DND-41 (cell line): ENCODE results near the gene CCR7.
A peak's percentile ranks its signal among the peaks of the same experiment; 100 is the strongest.

ENCODE experiments used
- ATAC-seq: fragments of 200-7000 bp; cut with Tn5 transposase; 3 replicates; pipeline ENCODE4 v1.9.1; 2021; ENCODE audit warnings: low read depth; ENCODE audit not compliant: insufficient read depth
- DNase-seq: peaks from one replicate; pipeline ENCODE4 v3.0.0-alpha.2; 2020
- H2AFZ ChIP-seq: 2 replicates; pipeline ENCODE4 v1.6.0; 2012; ENCODE audit warnings: low read depth, low read length
- H3K27ac ChIP-seq: 2 replicates; pipeline ENCODE4 v1.5.1; 2012; ENCODE audit warnings: low read length, inconsistent platforms
- H3K27me3 ChIP-seq: fragments of 200-600 bp; sonication (generic); 2 replicates; pipeline ENCODE4 v1.6.0; 2012; ENCODE audit warnings: low read length, mild to moderate bottlenecking, inconsistent platforms; ENCODE audit not compliant: insufficient read depth, poor library complexity
- H3K36me3 ChIP-seq: 2 replicates; pipeline ENCODE4 v1.5.1; 2012; ENCODE audit warnings: low read length, inconsistent platforms; ENCODE audit not compliant: insufficient read depth
- H3K4me1 ChIP-seq: 2 replicates; pipeline ENCODE4 v1.5.1; 2012; ENCODE audit warnings: mild to moderate bottlenecking, low read length; ENCODE audit not compliant: insufficient read depth
- H3K4me2 ChIP-seq: 2 replicates; pipeline ENCODE4 v1.6.0; 2012; ENCODE audit warnings: mild to moderate bottlenecking, moderate library complexity, low read length, inconsistent platforms; ENCODE audit not compliant: insufficient read depth
- H3K4me3 ChIP-seq, 2 experiments: fragments of 200-600 bp in 1 of 2; shearing (Covaris generic) in 1 of 2; 2 replicates each; pipeline ENCODE4 v1.5.1; 2012 to 2016; ENCODE audit warnings: inconsistent platforms in 2 of 2, low read length in 2 of 2, mild to moderate bottlenecking in 2 of 2, low read depth in 1 of 2, moderate library complexity in 1 of 2
- H3K79me2 ChIP-seq: 2 replicates; pipeline ENCODE4 v1.6.0; 2012; ENCODE audit warnings: low read length, inconsistent platforms; ENCODE audit not compliant: insufficient read depth
- H3K9ac ChIP-seq: 2 replicates; pipeline ENCODE4 v1.6.0; 2012; ENCODE audit warnings: low read depth, mild to moderate bottlenecking, inconsistent platforms, low read length, moderate library complexity
- H3K9me3 ChIP-seq: 2 replicates; pipeline ENCODE4 v1.5.1; 2012; ENCODE audit warnings: low read length, moderate library complexity, mild to moderate bottlenecking, inconsistent platforms; ENCODE audit not compliant: insufficient read depth, severe bottlenecking
- H4K20me1 ChIP-seq: 2 replicates; pipeline ENCODE4 v1.6.0; 2012; ENCODE audit warnings: low read length; ENCODE audit not compliant: insufficient read depth
- EZH2 ChIP-seq: IDR thresholded peaks from 3 replicates; pipeline ENCODE4 v1.6.1; 2012; ENCODE audit warnings: borderline replicate concordance, low read depth, mild to moderate bottlenecking, moderate library complexity, low read length, inconsistent platforms; ENCODE audit not compliant: severe bottlenecking
- TF ChIP-seq, protein P1 (sequence below): IDR thresholded peaks from 2 replicates; pipeline ENCODE4 v1.5.1; 2012; ENCODE audit warnings: borderline replicate concordance, low read length, moderate library complexity, mild to moderate bottlenecking; ENCODE audit not compliant: poor library complexity, severe bottlenecking; ENCODE audit errors: extremely low read depth

The CCR7 gene

GRCh38 chr17:40541060-40541872, 24.0 kb downstream of the CCR7 start:
- Histone ChIP-seq H2AFZ (no peak overlapping the region), H3K27me3 (no peaks in the 10 kb centered on the region), H3K4me2 (no peak overlapping the region), H3K79me2 (no peaks in the 10 kb centered on the region), H3K4me1 (peaks cover 87% of the 10 kb centered on the region), H3K27ac (peak overlapping the region; percentile 81), H4K20me1 (no peaks in the 10 kb centered on the region), H3K9ac (peak overlapping the region; percentile 25), H3K9me3 (no peaks in the 10 kb centered on the region), H3K4me3 (no peak overlapping the region), H3K36me3 (no peaks in the 10 kb centered on the region)
- ATAC-seq (peak; percentile 52), DNase-seq (peak; percentile 60)
- TF ChIP-seq EZH2: no peak
- TF ChIP-seq, protein P1, sequence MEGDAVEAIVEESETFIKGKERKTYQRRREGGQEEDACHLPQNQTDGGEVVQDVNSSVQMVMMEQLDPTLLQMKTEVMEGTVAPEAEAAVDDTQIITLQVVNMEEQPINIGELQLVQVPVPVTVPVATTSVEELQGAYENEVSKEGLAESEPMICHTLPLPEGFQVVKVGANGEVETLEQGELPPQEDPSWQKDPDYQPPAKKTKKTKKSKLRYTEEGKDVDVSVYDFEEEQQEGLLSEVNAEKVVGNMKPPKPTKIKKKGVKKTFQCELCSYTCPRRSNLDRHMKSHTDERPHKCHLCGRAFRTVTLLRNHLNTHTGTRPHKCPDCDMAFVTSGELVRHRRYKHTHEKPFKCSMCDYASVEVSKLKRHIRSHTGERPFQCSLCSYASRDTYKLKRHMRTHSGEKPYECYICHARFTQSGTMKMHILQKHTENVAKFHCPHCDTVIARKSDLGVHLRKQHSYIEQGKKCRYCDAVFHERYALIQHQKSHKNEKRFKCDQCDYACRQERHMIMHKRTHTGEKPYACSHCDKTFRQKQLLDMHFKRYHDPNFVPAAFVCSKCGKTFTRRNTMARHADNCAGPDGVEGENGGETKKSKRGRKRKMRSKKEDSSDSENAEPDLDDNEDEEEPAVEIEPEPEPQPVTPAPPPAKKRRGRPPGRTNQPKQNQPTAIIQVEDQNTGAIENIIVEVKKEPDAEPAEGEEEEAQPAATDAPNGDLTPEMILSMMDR: no peak

GRCh38 chr17:40540448-40540847, 24.8 kb downstream of the CCR7 start:
- Histone ChIP-seq H3K9ac (0 out of 2 replicates have a peak overlapping the region, but pooled peaks have one; percentile 3), H3K4me1 (peaks cover 86% of the 10 kb centered on the region)

GRCh38 chr17:40539711-40540411, 25.4 kb downstream of the CCR7 start:
- DNase-seq (peak; percentile 21), ATAC-seq (no peak)
- Histone ChIP-seq H3K9me3 (no peaks in the 10 kb centered on the region), H3K4me1 (peaks cover 82% of the 10 kb centered on the region), H3K4me3 (no peak overlapping the region), H2AFZ (no peak overlapping the region), H3K9ac (peak overlapping the region; percentile 3; the same call in 1 of the 2 replicates), H4K20me1 (no peaks in the 10 kb centered on the region), H3K79me2 (no peaks in the 10 kb centered on the region), H3K36me3 (no peaks in the 10 kb centered on the region), H3K27ac (peak overlapping the region; percentile 81), H3K27me3 (no peaks in the 10 kb centered on the region), H3K4me2 (no peak overlapping the region)
- TF ChIP-seq, protein P1: no peak
- TF ChIP-seq EZH2: no peak

More at GRCh38 chr17:40540448-40540847, 24.8 kb downstream of the CCR7 start:
- Histone ChIP-seq H2AFZ (no peak overlapping the region), H3K4me2 (no peak overlapping the region), H3K4me3 (no peak overlapping the region), H3K27me3 (no peaks in the 10 kb centered on the region), H3K9me3 (no peaks in the 10 kb centered on the region), H3K27ac (peak overlapping the region; percentile 81), H3K79me2 (no peaks in the 10 kb centered on the region), H3K36me3 (no peaks in the 10 kb centered on the region), H4K20me1 (no peaks in the 10 kb centered on the region)
- no peak for TF ChIP-seq EZH2
- TF ChIP-seq, protein P1: no peak
- peak; percentile 29 for ATAC-seq
- peak; percentile 68 for DNase-seq
